ENCODE measurements around the gene PROM1.

The PROM1 gene

DNA sequence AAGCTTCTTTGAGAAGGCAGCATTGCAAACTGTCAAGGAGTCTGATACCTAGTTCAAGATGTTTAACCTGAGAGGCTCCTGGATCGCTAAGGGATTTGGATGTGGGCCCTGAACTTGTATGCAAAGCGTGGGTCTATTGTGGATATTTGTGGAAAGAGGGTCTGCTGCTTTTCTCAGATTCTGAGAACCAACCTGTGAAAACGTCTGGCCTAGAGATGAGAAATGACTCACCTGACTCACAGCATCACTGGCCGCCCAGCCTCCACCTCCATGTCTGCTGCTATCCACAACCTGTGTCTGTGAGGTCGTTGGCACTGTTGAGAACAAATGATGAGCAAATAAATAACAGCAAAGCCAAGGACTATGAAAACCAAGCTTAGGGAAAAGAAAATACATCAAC is 33.3 kb upstream of the PROM1 start:
- no peak for TF ChIP-seq EZH2 (optimal IDR thresholded peaks at IDR 0.05; ENCODE audit: low read depth, low read length)
- no peak for TF ChIP-seq EZH2phosphoT487 (IDR thresholded peaks at IDR 0.05; ENCODE audit: low read length)
- TF ChIP-seq, protein P1, sequence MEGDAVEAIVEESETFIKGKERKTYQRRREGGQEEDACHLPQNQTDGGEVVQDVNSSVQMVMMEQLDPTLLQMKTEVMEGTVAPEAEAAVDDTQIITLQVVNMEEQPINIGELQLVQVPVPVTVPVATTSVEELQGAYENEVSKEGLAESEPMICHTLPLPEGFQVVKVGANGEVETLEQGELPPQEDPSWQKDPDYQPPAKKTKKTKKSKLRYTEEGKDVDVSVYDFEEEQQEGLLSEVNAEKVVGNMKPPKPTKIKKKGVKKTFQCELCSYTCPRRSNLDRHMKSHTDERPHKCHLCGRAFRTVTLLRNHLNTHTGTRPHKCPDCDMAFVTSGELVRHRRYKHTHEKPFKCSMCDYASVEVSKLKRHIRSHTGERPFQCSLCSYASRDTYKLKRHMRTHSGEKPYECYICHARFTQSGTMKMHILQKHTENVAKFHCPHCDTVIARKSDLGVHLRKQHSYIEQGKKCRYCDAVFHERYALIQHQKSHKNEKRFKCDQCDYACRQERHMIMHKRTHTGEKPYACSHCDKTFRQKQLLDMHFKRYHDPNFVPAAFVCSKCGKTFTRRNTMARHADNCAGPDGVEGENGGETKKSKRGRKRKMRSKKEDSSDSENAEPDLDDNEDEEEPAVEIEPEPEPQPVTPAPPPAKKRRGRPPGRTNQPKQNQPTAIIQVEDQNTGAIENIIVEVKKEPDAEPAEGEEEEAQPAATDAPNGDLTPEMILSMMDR (IDR thresholded peaks at IDR 0.05; ENCODE audit: low read length): no peak
- Histone ChIP-seq H3K9ac (ENCODE audit: low read length) (no peak overlapping the region), H2AFZ (ENCODE audit: low read length) (no peak overlapping the region), H3K27ac (ENCODE audit: low read length) (no peak overlapping the region), H3K9me2 (replicated peaks; ENCODE audit: insufficient read depth, low read length) (no peaks in the 10 kb centered on the region), H3K79me2 (ENCODE audit: low read length) (no peaks in the 10 kb centered on the region), H3F3A (ENCODE audit: insufficient read depth, low read length) (no peaks in the 10 kb centered on the region), H4K20me1 (ENCODE audit: insufficient read depth, low read length) (no peaks in the 10 kb centered on the region), H3K4me3 (ENCODE audit: low read length) (no peak overlapping the region), H3K4me1 (ENCODE audit: low read length) (no peaks in the 10 kb centered on the region), H3K4me2 (ENCODE audit: low read depth, low read length) (no peak overlapping the region), H3K27me3 (replicated peaks; ENCODE audit: insufficient read depth, low read length) (no peaks in the 10 kb centered on the region), H3K9me3 (replicated peaks; ENCODE audit: insufficient read depth, low read length) (no peaks in the 10 kb centered on the region), H3K36me3 (replicated peaks; ENCODE audit: insufficient read depth, low read length) (no peaks in the 10 kb centered on the region)
- DNase-seq: no peak

- Histone ChIP-seq H3K27ac (ENCODE audit: low read length) (no peak overlapping the region), H3K79me2 (ENCODE audit: low read length) (no peaks in the 10 kb centered on the region), H4K20me1 (ENCODE audit: insufficient read depth, low read length) (no peaks in the 10 kb centered on the region), H3K9ac (ENCODE audit: low read length) (no peak overlapping the region), H3K36me3 (replicated peaks; ENCODE audit: insufficient read depth, low read length) (no peaks in the 10 kb centered on the region), H3K9me2 (replicated peaks; ENCODE audit: insufficient read depth, low read length) (no peaks in the 10 kb centered on the region), H2AFZ (ENCODE audit: low read length) (no peak overlapping the region), H3K27me3 (replicated peaks; ENCODE audit: insufficient read depth, low read length) (no peaks in the 10 kb centered on the region), H3K4me1 (ENCODE audit: low read length) (no peaks in the 10 kb centered on the region), H3F3A (ENCODE audit: insufficient read depth, low read length) (no peaks in the 10 kb centered on the region), H3K4me2 (ENCODE audit: low read depth, low read length) (no peak overlapping the region), H3K9me3 (replicated peaks; ENCODE audit: insufficient read depth, low read length) (no peaks in the 10 kb centered on the region), H3K4me3 (ENCODE audit: low read length) (no peak overlapping the region)
- TF ChIP-seq, protein P1 (IDR thresholded peaks at IDR 0.05; ENCODE audit: low read length): no peak
- DNase-seq: no peak
These were observed 32.7 kb upstream of the PROM1 start for GRCh38 chr4:16116493-16116990.

DNA sequence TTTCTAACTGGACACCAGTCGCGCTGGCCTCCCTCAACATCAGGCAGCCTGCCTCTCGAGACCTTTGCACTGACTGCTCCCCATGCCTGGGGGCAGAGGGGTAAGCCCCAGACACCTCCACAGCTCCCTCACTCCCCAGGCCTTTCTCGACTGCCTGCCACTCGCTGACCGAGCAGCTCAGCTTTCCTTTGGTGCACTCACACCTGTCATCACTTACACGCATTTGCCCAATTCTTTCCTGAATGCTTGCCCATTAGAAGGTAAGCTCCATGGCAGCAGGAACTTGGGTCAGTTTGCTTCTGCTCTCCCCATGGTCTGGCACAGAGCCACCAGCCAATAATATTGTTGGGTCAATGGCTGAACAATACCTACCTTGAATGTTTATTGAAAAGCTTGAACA is 32.2 kb upstream of the PROM1 start:
- H4K20me1 ChIP-seq (ENCODE audit: insufficient read depth, low read length): no peaks in the 10 kb centered on the region
- DNase-seq: no peak
- no peak overlapping the region for H3K27ac ChIP-seq (ENCODE audit: low read length)
- no peak overlapping the region for H3K4me2 ChIP-seq (ENCODE audit: low read depth, low read length)
- no peaks in the 10 kb centered on the region for H3K9me2 ChIP-seq (replicated peaks; ENCODE audit: insufficient read depth, low read length)
- H3K9ac ChIP-seq (ENCODE audit: low read length): no peak overlapping the region
- H3K79me2 ChIP-seq (ENCODE audit: low read length): no peaks in the 10 kb centered on the region
- no peaks in the 10 kb centered on the region for H3K36me3 ChIP-seq (replicated peaks; ENCODE audit: insufficient read depth, low read length)
- no peak overlapping the region for H2AFZ ChIP-seq (ENCODE audit: low read length)
- H3F3A ChIP-seq (ENCODE audit: insufficient read depth, low read length): no peaks in the 10 kb centered on the region
- H3K4me1 ChIP-seq (ENCODE audit: low read length): no peaks in the 10 kb centered on the region
- no peaks in the 10 kb centered on the region for H3K9me3 ChIP-seq (replicated peaks; ENCODE audit: insufficient read depth, low read length)
- no peak overlapping the region for H3K4me3 ChIP-seq (ENCODE audit: low read length)
- TF ChIP-seq EZH2 (optimal IDR thresholded peaks at IDR 0.05; ENCODE audit: low read depth, low read length) (no peak), EZH2phosphoT487 (IDR thresholded peaks at IDR 0.05; ENCODE audit: low read length) (no peak)
- TF ChIP-seq, protein P1 (IDR thresholded peaks at IDR 0.05; ENCODE audit: low read length): no peak
- no peaks in the 10 kb centered on the region for H3K27me3 ChIP-seq (replicated peaks; ENCODE audit: insufficient read depth, low read length)
